K562 (cell line): ENCODE measurements around the gene HAT1. TPM values are rescaled to one million over a fixed set of nuclear protein-coding genes. Genes with fewer than 3 reads are reported as not detected.
A peak's percentile ranks its signal among the peaks of the same experiment; 100 is the strongest.

Experiments used
- CBX8 ChIP-seq: fragments of 200-600 bp; sonication (generic); IDR thresholded peaks from 2 replicates; pipeline ENCODE4 v1.6.1; 2012; ENCODE audit warnings: borderline replicate concordance, mixed run types, low read depth, mild to moderate bottlenecking, moderate library complexity, mixed read lengths, low read length, control low read depth, inconsistent platforms; ENCODE audit not compliant: poor library complexity, severe bottlenecking; ENCODE audit errors: extremely low read depth
- CCAR2 ChIP-seq: fragments of 200-400 bp; formaldehyde crosslinking; IDR thresholded peaks from 2 replicates; pipeline ENCODE4 v1.6.1; 2017; ENCODE audit warnings: mild to moderate bottlenecking, low read depth, low read length
- LCOR ChIP-seq: sonication (generic); formaldehyde crosslinking; IDR thresholded peaks from 2 replicates; pipeline ENCODE4 v1.8.0; 2022; ENCODE audit warnings: mild to moderate bottlenecking, missing genetic modification reagents
- MYC ChIP-seq, 2 experiments: fragments of 250-450 bp in 1 of 2; sonication (Bioruptor Pico) in 1 of 2; IDR thresholded peaks; 2 replicates each; pipeline versions ENCODE4 v1.5.1 to v1.6.1; 2012 to 2021; ENCODE audit warnings: low read depth in 2 of 2, borderline replicate concordance in 1 of 2, improper control_type of control experiment in 1 of 2, low read length in 1 of 2, mild to moderate bottlenecking in 1 of 2, moderate library complexity in 1 of 2
- NBN ChIP-seq: fragments of 450-650 bp; IDR thresholded peaks from 2 replicates; pipeline ENCODE4 v1.6.1; 2016; ENCODE audit warnings: low read depth, mild to moderate bottlenecking
- PCBP1 ChIP-seq: fragments of 200-400 bp; formaldehyde crosslinking; IDR thresholded peaks from 2 replicates; pipeline ENCODE4 v1.6.1; 2018; ENCODE audit warnings: mild to moderate bottlenecking, low read depth, low read length; ENCODE audit not compliant: poor library complexity, severe bottlenecking
- PHF8 ChIP-seq: fragments of 200-600 bp; sonication (generic); IDR thresholded peaks from 2 replicates; pipeline ENCODE4 v1.6.1; 2012; ENCODE audit warnings: mixed run types, mild to moderate bottlenecking, inconsistent platforms, low read length, moderate library complexity, borderline replicate concordance
- SETDB1 ChIP-seq: IDR thresholded peaks from one replicate; pipeline ENCODE4 v1.6.1; 2012; ENCODE audit warnings: low read length, control low read depth, inconsistent platforms
- SIN3B ChIP-seq: fragments of 450-650 bp; IDR thresholded peaks from 2 replicates; pipeline ENCODE4 v1.6.1; 2017; ENCODE audit warnings: low read depth, mild to moderate bottlenecking, moderate library complexity
- TOE1 ChIP-seq, 2 experiments: fragments of 450-650 bp in 1 of 2; sonication (generic) in 1 of 2; formaldehyde crosslinking in 1 of 2; IDR thresholded peaks; 2 replicates each; pipeline versions ENCODE4 v1.7.1 to v1.8.0; 2016 to 2022; ENCODE audit warnings: borderline replicate concordance in 2 of 2, mild to moderate bottlenecking in 2 of 2, antibody characterized with exemption in 1 of 2, inconsistent platforms in 1 of 2, low read depth in 1 of 2, missing genetic modification reagents in 1 of 2, moderate library complexity in 1 of 2
- ZKSCAN3 ChIP-seq: fragments of 250-450 bp; sonication (Bioruptor Pico); IDR thresholded peaks from 2 replicates; pipeline ENCODE4 v1.4.0; 2020
- ZNF232 ChIP-seq: sonication (generic); formaldehyde crosslinking; IDR thresholded peaks from 2 replicates; pipeline ENCODE4 v1.8.0; 2022; ENCODE audit warnings: mild to moderate bottlenecking, missing genetic modification reagents
- polyA plus RNA-seq, 8 experiments: library from polyadenylated mRNA; depleted of rRNA in 4 of 8; stranded (reverse) in 5 of 8; unstranded in 3 of 8; fragments of >200 nt; fragmentation: Nextera tagmentation in 2 of 8; fragmentation: Illumina TruSeq in 1 of 8; extraction: Ambion mirVana in 2 of 8; extraction: Trizol in 1 of 8; gene quantifications; 2 replicates each; pipeline versions ENCODE4 v1.2.1 to v1.2.3, GENCODE V29; 2011 to 2014; ENCODE audit warnings: inconsistent platforms in 1 of 8, missing spikeins in 1 of 8
- total RNA-seq, 7 experiments: library from RNA; depleted of rRNA in 6 of 7; stranded (reverse); fragments of >200 nt in 6 of 7; fragmentation: Illumina TruSeq in 2 of 7; extraction: Trizol in 2 of 7; gene quantifications; 2 replicates each; pipeline versions ENCODE4 v1.2.1 to v1.2.3, GENCODE V29; 2011 to 2021; ENCODE audit warnings: low replicate concordance in 1 of 7
- TF ChIP-seq, protein P1 (sequence below): sonication (generic); formaldehyde crosslinking; IDR thresholded peaks from 2 replicates; pipeline ENCODE4 v1.8.0; 2022; ENCODE audit warnings: missing genetic modification reagents, mild to moderate bottlenecking, moderate library complexity, borderline replicate concordance
- TF ChIP-seq, protein P2 (sequence below): IDR thresholded peaks from 2 replicates; pipeline ENCODE4 v1.6.1; 2011; ENCODE audit not compliant: insufficient read length; ENCODE audit errors: extremely low read depth
- TF ChIP-seq, protein P3 (sequence below): fragments of 150-350 bp; conservative IDR thresholded peaks from 2 replicates; pipeline ENCODE4 v1.6.1; 2014; ENCODE audit warnings: low read length
- TF ChIP-seq, protein P4 (sequence below): fragments of 450-650 bp; formaldehyde crosslinking; IDR thresholded peaks from 2 replicates; pipeline ENCODE4 v1.4.0; 2020; ENCODE audit warnings: mild to moderate bottlenecking

Gene HAT1
- total and polyA plus RNA-seq, 9 of the 15 experiments (the other 6 are each of a cell fraction or from before 2014, with no cell fraction given), result 125 to 384 (median 244) TPM

DNA sequence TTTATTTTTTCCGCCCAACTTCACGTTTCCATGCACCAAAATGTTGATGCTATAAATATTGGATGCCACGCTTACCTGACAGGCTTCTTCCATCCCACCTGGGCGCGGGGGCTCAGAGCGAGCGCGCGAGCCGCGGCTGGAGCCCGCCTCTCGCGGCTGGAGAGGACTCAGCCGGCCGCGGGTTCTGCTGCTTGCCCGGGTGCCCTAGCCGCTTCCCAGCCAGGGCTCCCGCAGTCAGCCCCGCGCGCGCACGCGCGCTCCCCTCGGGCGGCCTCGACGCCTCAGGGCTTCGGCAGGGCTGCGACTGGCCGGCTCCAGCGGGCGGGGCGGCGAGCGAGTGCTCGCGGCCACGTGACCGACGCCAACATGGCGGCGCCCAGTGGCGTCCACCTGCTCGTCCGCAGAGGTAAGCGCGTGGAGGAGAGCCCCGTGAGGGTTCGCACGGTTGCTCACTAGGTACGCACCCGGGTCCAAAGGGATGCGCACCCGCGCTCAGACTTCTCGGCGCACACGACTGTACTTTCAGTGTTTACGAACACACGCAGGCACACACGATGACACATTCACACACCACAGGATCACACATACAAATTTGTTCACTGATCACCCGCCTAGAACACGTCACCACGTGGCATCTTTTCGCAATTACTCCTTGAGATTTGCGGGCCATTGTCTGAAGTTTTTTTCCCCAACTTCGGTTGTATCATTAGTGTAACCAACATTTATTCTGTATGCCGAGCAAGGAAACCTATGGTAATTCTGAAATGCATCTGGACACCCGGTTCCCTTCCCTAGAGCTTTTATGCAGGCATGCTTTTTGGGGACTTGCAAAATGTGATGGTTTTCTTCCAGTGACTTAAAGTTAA, 77.6 kb downstream of the HAT1 start, which contains the start of gene METAP1D (continued):
- TF ChIP-seq NBN, result peak; percentile 73
- TF ChIP-seq CCAR2, result no peak
- peak; percentile 83 for TF ChIP-seq LCOR (CRISPR knock-in tag)
- TF ChIP-seq, protein P1, sequence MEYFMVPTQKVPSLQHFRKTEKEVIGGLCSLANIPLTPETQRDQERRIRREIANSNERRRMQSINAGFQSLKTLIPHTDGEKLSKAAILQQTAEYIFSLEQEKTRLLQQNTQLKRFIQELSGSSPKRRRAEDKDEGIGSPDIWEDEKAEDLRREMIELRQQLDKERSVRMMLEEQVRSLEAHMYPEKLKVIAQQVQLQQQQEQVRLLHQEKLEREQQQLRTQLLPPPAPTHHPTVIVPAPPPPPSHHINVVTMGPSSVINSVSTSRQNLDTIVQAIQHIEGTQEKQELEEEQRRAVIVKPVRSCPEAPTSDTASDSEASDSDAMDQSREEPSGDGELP (CRISPR knock-in tag), result peak; percentile 89
- peak; percentile 97 for TF ChIP-seq SIN3B
- TF ChIP-seq, protein P2, sequence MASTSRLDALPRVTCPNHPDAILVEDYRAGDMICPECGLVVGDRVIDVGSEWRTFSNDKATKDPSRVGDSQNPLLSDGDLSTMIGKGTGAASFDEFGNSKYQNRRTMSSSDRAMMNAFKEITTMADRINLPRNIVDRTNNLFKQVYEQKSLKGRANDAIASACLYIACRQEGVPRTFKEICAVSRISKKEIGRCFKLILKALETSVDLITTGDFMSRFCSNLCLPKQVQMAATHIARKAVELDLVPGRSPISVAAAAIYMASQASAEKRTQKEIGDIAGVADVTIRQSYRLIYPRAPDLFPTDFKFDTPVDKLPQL, result no peak
- TF ChIP-seq CBX8, result no peak
- TF ChIP-seq, protein P3, sequence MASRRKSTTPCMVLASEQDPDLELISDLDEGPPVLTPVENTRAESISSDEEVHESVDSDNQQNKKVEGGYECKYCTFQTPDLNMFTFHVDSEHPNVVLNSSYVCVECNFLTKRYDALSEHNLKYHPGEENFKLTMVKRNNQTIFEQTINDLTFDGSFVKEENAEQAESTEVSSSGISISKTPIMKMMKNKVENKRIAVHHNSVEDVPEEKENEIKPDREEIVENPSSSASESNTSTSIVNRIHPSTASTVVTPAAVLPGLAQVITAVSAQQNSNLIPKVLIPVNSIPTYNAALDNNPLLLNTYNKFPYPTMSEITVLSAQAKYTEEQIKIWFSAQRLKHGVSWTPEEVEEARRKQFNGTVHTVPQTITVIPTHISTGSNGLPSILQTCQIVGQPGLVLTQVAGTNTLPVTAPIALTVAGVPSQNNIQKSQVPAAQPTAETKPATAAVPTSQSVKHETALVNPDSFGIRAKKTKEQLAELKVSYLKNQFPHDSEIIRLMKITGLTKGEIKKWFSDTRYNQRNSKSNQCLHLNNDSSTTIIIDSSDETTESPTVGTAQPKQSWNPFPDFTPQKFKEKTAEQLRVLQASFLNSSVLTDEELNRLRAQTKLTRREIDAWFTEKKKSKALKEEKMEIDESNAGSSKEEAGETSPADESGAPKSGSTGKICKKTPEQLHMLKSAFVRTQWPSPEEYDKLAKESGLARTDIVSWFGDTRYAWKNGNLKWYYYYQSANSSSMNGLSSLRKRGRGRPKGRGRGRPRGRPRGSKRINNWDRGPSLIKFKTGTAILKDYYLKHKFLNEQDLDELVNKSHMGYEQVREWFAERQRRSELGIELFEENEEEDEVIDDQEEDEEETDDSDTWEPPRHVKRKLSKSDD, result 0 out of 2 replicates have a peak, but pooled peaks have one; percentile 80
- TF ChIP-seq, protein P4, sequence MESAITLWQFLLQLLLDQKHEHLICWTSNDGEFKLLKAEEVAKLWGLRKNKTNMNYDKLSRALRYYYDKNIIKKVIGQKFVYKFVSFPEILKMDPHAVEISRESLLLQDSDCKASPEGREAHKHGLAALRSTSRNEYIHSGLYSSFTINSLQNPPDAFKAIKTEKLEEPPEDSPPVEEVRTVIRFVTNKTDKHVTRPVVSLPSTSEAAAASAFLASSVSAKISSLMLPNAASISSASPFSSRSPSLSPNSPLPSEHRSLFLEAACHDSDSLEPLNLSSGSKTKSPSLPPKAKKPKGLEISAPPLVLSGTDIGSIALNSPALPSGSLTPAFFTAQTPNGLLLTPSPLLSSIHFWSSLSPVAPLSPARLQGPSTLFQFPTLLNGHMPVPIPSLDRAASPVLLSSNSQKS (CRISPR knock-in tag), result peak; percentile 65; the same call in 1 of the 2 replicates
- peak; percentile 94 for TF ChIP-seq TOE1 (IDR thresholded peaks at IDR 0.05; ENCODE audit: borderline replicate concordance)
- peak; percentile 91 for TF ChIP-seq TOE1 (CRISPR knock-in tag; IDR thresholded peaks at IDR 0.05; ENCODE audit: borderline replicate concordance, low read depth)
- peak; percentile 100 for TF ChIP-seq MYC (IDR thresholded peaks at IDR 0.05; ENCODE audit: low read depth, low read length)
- TF ChIP-seq MYC (CRISPR knock-in tag; IDR thresholded peaks at IDR 0.05; ENCODE audit: borderline replicate concordance, low read depth), result peak; percentile 99
- TF ChIP-seq PHF8, result peak; percentile 99
- TF ChIP-seq SETDB1, result peak; percentile 74
- TF ChIP-seq PCBP1, result peak; percentile 74
- no peak for TF ChIP-seq ZKSCAN3
- 0 out of 2 replicates have a peak, but pooled peaks have one; percentile 79 for TF ChIP-seq ZNF232 (CRISPR knock-in tag)
